ENCODE results near the gene FAM217A.

GRCh38 chr6:4103929-4104328, 25.0 kb upstream of the FAM217A start:
- no peak for TF ChIP-seq GATA3 (IDR thresholded peaks at IDR 0.05; ENCODE audit: low read depth, low read length)
- no peak for TF ChIP-seq GATA2 (IDR thresholded peaks at IDR 0.05; ENCODE audit: low read depth, low read length)

Data from SH-SY5Y (cell line).